ENCODE measurements around the gene SFMBT2.
"Not testable (repeated sequence)": the region's sequence is repeated elsewhere in the genome, so short reads cannot be mapped to it uniquely, and the experiment has no call there.

Gene SFMBT2

GRCh38 chr10:7403620-7404019 is 7.2 kb downstream of the SFMBT2 start:
- TF ChIP-seq CTCF (conservative IDR thresholded peaks at IDR 0.05; ENCODE audit: control insufficient read depth, insufficient read depth, low read depth, low read length), result no peak
- no peak overlapping the region for H3K4me3 ChIP-seq (ENCODE audit: control insufficient read depth, low read depth, low read length)
- no peak for DNase-seq (ENCODE audit: low read depth)

- H3K4me3 ChIP-seq (ENCODE audit: control insufficient read depth, low read depth, low read length), result no peak overlapping the region
- DNase-seq (ENCODE audit: low read depth), result no peak
- no peak for TF ChIP-seq CTCF (conservative IDR thresholded peaks at IDR 0.05; ENCODE audit: control insufficient read depth, insufficient read depth, low read depth, low read length)
Observed at GRCh38 chr10:7401782-7402181, 9.1 kb downstream of the SFMBT2 start.

GRCh38 chr10:7401156-7401555 is 9.7 kb downstream of the SFMBT2 start:
- TF ChIP-seq CTCF (conservative IDR thresholded peaks at IDR 0.05; ENCODE audit: control insufficient read depth, insufficient read depth, low read depth, low read length), result no peak
- no peak for DNase-seq (ENCODE audit: low read depth)
- no peak overlapping the region for H3K4me3 ChIP-seq (ENCODE audit: control insufficient read depth, low read depth, low read length)

GRCh38 chr10:7400068-7400715 is 10.6 kb downstream of the SFMBT2 start:
- TF ChIP-seq CTCF (conservative IDR thresholded peaks at IDR 0.05; ENCODE audit: control insufficient read depth, insufficient read depth, low read depth, low read length), result no peak
- DNase-seq (ENCODE audit: low read depth), result no peak
- H3K4me3 ChIP-seq (ENCODE audit: control insufficient read depth, low read depth, low read length), result no peak overlapping the region

- DNase-seq (ENCODE audit: low read depth), result no peak
- no peak for TF ChIP-seq CTCF (conservative IDR thresholded peaks at IDR 0.05; ENCODE audit: control insufficient read depth, insufficient read depth, low read depth, low read length)
- no peak overlapping the region for H3K4me3 ChIP-seq (ENCODE audit: control insufficient read depth, low read depth, low read length)
Observed at GRCh38 chr10:7399533-7399932, 11.3 kb downstream of the SFMBT2 start.

- DNase-seq (ENCODE audit: low read depth), result peak; percentile 10
- no peak for TF ChIP-seq CTCF (conservative IDR thresholded peaks at IDR 0.05; ENCODE audit: control insufficient read depth, insufficient read depth, low read depth, low read length)
- no peak overlapping the region for H3K4me3 ChIP-seq (ENCODE audit: control insufficient read depth, low read depth, low read length)
Observed at GRCh38 chr10:7397049-7398035, 13.5 kb downstream of the SFMBT2 start.

- H3K4me3 ChIP-seq (ENCODE audit: control insufficient read depth, low read depth, low read length), result not testable (repeated sequence)
Observed at GRCh38 chr10:7392301-7392700, 18.5 kb downstream of the SFMBT2 start.

More at GRCh38 chr10:7392301-7392700, 18.5 kb downstream of the SFMBT2 start:
- not testable (repeated sequence) for DNase-seq (ENCODE audit: low read depth)

All from fibroblast of mammary gland (primary cell).